GM21825 (cell line): ENCODE results near the gene BCAS1.

Experiments used
- ATAC-seq: cut with Tn5 transposase; IDR thresholded peaks from one replicate; pipeline ENCODE4 v1.9.1; 2021; ENCODE audit warnings: mild to moderate bottlenecking, moderate library complexity; ENCODE audit not compliant: unreplicated experiment

BCAS1 gene

GRCh38 chr20:53948383-53949318 is 121.7 kb downstream of the BCAS1 start:
- peak; percentile 10 for ATAC-seq

GRCh38 chr20:53947501-53948195 is 122.7 kb downstream of the BCAS1 start:
- ATAC-seq = no peak

GRCh38 chr20:53946106-53946505 is 124.3 kb downstream of the BCAS1 start:
- ATAC-seq = no peak

GRCh38 chr20:53945478-53945877 is 124.9 kb downstream of the BCAS1 start:
- no peak for ATAC-seq

GRCh38 chr20:53944796-53945195 is 125.6 kb downstream of the BCAS1 start:
- ATAC-seq = no peak

- ATAC-seq = no peak
These were observed 126.7 kb downstream of the BCAS1 start for GRCh38 chr20:53943522-53944291.

GRCh38 chr20:53942973-53943372 is 127.4 kb downstream of the BCAS1 start:
- ATAC-seq = no peak

GRCh38 chr20:53942472-53942816 is 128.0 kb downstream of the BCAS1 start:
- ATAC-seq = no peak

GRCh38 chr20:53941680-53942471 is 128.5 kb downstream of the BCAS1 start:
- peak; percentile 47 for ATAC-seq

GRCh38 chr20:53940907-53941545 is 129.4 kb downstream of the BCAS1 start:
- no peak for ATAC-seq

GRCh38 chr20:53940360-53940702 is 130.1 kb downstream of the BCAS1 start:
- ATAC-seq = no peak

GRCh38 chr20:53939572-53940359 is 130.6 kb downstream of the BCAS1 start:
- peak; percentile 61 for ATAC-seq

- ATAC-seq = no peak
These were observed 131.2 kb downstream of the BCAS1 start for GRCh38 chr20:53939190-53939571.

GRCh38 chr20:53938739-53939138 is 131.7 kb downstream of the BCAS1 start:
- ATAC-seq = no peak

GRCh38 chr20:53937929-53938367 is 132.4 kb downstream of the BCAS1 start:
- no peak for ATAC-seq

- ATAC-seq = no peak
These were observed 133.1 kb downstream of the BCAS1 start for GRCh38 chr20:53937339-53937741.

- no peak for ATAC-seq
These were observed 134.9 kb downstream of the BCAS1 start for GRCh38 chr20:53935344-53936084.

GRCh38 chr20:53934421-53935343 is 135.7 kb downstream of the BCAS1 start:
- ATAC-seq = peak; percentile 42
